Left lobe of liver (tissue), 2 donors: ENCODE results near the gene CSTB. TPM values are rescaled to one million over a fixed set of nuclear protein-coding genes. Genes with fewer than 3 reads are reported as not detected.

Experiments used
- ATAC-seq: fragments of 200-7000 bp; cut with Tn5 transposase; one replicate; pipeline ENCODE4 v1.9.1; 2020; ENCODE audit warnings: mild to moderate bottlenecking, moderate library complexity
- DNase-seq: peaks from one replicate; pipeline ENCODE4 v3.0.0-alpha.2; 2020; ENCODE audit warnings: low spot score
- total RNA-seq: library from RNA; stranded (reverse); gene quantifications from one replicate; pipeline ENCODE4 v1.2.1, GENCODE V29; 2021
- donor health status: DM: no; HTN: no; CAD: no; lungs with moderate emphysema.
- donor health status: DM: no; HTN: yes; CAD: no.

Gene CSTB
- total RNA-seq, 1 donor from 2014 or later, result 25.6 TPM

DNA sequence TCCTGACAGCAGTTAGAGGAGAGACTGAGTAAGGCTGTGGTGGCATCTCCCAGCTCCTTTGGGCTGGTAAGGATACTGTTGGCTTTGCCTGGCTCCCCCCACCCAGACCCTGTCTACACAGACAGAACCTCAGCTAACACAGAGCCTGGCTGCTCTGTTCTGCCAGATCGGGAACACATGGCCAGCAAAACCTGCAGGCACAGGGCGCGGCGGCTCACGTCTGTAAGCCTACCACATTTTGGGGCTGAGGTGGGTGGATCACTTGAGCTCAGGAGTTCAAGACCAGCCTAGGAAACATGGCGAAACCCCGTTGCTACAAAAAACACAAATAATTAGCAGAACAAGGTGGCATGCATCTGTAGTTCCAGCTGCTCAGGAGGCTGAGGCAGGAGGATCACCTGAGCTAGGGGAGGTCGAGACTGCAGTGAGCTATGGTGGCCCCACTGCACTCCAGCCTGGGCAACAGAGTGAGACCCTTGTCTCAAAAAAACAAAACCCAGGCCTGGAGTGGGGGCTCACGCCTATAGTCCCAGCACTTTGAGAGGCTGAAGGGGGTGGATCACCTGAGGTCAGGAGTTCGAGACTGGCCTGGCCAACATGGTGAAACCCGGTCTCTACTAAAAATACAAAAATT, 6.7 kb downstream of the CSTB start:
- ATAC-seq (no peak), DNase-seq (no peak)

DNA sequence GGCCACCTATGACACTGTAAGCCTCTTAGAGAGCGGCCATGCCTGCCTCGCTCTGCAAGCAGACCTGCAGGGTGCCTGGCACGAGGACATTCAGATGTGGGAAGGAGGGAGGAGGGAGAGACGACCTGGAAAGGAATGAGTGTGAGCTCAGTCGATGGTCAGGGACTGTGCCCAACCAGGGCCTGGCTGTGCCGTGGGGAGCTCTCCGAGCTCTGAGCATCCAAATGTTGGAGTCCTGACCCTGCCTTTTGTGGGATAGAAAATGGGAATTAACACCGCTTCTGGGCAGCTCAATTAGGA, 7.3 kb downstream of the CSTB start:
- no peak for DNase-seq
- ATAC-seq, result no peak

DNA sequence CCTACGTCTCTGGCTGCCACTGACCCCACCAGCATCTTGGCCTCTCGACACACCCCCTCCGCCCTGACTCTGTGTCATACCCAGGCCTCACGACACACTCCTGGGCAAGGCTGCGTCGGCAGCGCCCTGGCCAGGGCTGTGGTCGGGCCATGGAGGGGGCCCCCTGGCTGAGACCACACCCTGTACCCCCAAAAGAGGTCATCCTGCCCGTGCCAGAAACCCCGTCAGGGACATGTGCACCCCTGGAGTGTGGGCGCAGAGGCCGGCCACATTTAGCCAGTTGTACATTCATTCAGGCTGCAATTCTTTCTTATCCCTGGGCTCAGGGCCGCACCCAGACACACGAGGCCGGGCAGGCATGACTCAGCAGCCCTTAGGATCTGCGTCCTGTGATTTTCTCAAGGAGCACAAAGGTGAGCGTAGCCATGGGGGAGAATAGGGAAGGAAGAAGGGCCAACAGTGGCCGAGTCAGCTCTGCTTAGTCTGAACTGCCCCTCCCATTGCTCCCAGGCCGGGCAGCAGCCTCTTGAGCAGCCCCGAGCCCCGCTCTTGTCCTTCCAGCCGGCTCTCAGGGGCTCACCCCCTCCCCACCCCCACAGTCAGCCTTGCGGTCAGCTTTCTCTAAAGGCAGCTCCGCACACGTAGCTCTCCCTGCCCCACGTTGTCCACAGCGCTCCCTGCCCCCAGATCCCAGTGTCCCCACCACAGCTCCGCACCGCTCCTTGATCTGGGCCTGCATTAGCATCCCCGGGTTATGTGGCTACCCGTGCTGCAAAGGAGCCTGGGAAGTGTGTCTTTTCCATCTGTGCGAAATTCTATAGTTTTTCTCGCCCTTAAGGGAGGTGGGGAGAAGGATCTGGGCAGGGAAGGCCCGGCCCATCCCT, 7.9 kb downstream of the CSTB start:
- ATAC-seq (peak; percentile 13), DNase-seq (no peak)

DNA sequence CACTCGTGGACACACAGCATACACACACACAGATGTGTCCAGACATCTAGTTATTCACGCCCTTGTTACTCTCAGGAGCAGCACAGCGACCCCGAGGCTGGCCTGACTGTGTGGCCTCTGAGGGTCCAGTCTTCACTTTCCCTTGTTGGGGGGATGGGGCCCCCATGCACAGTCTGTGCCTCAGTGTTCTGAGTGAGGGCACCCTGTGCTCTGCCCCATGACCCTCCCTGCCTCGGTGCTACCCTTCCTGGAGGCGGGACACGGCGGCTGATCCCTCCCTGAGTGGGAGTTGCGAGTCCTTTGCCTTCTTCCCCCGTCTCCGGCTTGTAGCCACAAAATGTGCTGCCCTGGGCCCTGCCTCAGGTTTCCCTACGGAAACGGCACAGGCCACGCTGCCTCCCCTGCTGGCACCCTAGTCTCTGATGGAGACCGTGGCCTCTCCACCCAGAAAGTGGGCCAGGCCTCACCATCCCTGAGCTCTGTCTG, 8.6 kb downstream of the CSTB start:
- ATAC-seq (no peak), DNase-seq (no peak)

DNA sequence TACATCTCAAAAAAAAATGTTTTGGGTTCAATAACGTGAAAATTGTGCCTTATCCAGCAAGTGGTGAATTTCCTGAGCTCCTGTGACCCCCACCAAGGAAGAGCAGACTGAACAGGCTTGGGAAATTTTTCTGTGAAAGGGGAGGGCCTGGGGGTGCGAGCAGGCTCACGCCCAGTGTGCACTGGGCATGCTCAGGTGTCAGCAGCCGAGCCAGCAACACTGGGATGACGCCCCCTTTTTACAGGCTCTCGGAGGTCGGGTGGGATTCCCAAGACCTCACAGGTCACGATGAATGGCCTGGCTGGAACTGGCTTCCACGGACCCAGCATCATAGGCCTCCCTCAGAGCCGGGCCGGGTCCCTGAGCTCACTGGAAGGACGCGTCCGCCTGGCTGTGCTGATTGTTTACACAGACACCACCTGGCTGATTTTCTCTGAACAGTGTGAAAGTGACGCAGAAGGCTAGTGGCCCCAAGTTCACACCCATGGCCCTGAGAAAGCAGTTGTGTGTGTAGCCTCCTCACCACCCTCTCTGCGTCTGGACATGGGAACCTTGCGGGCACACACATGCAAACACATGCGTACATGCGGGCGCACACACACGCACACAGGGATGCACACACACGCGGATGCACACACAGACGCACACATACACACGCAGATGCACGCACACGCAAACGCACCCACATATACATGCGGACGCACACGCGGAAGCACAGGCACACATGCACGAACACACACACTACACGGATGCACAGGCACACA, 9.2 kb downstream of the CSTB start:
- ATAC-seq, result peak; percentile 63
- DNase-seq, result no peak

GRCh38 chr21:43764576-43765495, 11.3 kb downstream of the CSTB start:
- DNase-seq, result no peak

DNA sequence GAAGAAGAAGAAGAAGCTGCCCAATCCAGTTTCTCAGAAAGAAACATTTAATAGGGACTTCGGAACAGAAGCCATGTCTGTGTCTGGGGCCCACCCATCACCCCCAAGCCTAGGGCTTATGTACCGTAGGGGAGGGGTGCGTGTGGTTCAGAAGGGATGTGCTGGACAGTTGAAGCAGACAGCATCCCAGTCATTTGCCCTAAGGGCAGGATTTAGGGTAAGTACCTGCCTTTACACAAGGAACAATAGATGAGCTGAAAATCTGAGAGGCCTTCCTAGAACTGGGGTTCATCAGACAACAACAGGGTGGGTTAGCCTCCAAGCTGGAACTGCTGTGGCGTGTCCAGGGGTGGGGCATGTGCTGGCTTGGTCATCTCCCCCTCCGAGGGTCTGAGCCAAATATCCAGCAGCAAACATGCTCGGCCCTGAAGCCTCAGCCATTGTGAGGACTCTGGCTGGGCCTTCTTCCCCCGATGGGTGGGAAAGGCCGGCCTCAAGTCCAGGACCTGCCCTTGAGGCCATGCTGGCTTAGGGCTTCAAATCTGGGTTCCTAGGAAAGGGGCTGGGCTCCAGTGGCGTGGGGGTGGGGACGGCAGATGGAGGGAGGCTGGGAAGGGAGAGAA, 12.1 kb downstream of the CSTB start:
- ATAC-seq, result no peak
- DNase-seq, result no peak

More at GRCh38 chr21:43764576-43765495, 11.3 kb downstream of the CSTB start:
- peak; percentile 8 for ATAC-seq

DNA sequence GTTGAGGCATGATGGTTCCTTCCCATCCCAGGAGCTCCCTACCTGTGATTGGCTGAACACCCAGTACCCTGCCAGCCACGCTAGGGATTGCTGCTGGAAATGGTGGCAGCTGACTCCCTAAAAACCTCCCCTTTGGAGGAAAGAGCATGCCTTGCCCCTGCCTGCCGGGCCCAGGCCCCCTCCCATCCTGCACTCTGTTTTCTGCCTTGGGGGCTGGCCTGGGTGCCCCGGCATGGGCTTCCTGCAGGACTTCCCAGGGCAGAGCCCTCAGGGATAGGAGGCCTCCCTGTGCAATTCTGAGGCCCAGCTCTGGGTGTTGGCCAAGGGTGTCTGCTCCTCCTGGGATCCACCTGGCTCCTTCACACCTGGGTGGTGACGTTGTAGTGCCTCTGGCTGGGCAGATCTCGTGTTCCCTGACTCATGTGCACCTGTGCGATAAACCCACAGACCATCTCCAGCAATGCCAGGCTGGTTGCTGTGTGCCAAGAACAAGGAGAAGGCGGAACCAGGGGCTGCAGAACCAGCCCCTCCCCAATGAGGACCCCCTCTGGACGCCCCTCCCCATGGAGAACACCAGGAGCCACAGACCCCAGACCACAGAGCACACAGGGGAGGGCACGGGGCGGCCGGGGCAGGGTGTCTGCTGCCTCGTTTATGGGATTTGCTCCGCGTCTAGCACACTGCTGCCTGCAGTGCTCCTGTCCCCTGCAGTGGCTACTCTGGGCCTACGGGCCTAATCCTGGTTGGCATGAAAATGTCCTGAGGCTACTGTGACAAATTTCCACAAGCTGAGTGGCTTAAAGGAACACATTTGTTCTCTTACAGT, 13.6 kb downstream of the CSTB start:
- DNase-seq (no peak), ATAC-seq (no peak)

DNA sequence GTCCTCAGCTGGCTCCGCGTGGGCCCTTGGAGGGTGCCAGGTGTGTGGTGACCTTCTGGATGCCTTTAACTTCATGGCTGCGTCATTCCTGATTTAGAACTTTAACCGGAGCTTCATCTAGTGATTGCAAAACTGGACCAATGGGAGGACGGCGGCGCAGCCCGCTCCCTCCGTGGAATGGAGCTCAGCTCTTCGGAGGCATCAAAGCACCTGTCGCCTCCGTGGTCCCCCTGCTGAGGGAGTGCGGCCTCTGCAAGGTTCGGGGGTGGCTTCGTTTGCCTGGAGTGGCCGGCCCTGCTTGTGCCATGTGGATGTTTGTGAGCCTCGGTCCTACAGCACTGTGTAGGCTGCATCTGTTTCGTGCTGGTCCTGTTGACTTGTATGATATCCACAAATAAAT, 14.2 kb downstream of the CSTB start:
- ATAC-seq (no peak), DNase-seq (no peak)

GRCh38 chr21:43760391-43760958, 15.6 kb downstream of the CSTB start:
- no peak for DNase-seq
- ATAC-seq, result no peak

GRCh38 chr21:43759651-43760050, 16.5 kb downstream of the CSTB start:
- DNase-seq, result no peak
- ATAC-seq, result no peak

DNA sequence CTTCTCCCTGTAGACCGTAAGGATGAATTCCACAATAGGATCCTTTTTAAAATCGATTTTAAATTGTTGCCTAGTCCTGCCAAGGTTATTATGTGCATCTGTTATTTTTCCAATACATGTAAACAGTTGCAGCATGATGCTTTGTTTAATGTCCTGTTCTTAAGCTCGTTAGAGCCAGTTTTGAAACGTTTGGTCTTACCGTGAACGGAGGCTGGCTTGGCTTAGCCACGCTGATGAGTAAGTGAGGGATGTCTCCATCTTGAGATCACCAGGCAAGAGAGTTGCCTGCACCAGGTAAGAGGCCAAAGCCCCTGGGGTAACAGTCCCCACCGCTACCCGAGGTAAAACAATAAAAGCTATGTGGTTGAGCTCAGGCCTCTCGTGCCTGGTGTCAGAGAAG, 17.3 kb downstream of the CSTB start:
- ATAC-seq (no peak), DNase-seq (no peak)

GRCh38 chr21:43758111-43758641, 17.9 kb downstream of the CSTB start:
- peak; percentile 71 for ATAC-seq
- no peak for DNase-seq

DNA sequence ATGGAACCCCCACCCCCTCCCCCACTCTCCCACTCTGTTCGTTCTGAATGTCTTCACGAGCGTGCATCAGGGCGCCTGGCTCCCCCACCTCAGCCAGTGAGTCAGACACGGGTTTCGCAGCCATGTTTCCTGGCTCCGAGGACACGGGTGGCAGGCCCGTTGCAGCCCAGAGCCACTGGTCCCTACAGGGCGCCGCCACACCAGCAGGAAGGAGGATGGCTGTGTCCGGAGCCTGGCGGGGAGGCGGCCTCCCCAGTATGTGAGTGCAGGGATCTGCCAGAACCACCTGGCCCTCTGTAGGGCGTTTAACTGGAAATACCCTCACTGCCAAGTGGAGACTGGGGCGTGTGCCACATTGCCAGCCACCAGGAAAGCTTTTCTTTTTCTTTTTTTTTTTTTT, 18.5 kb downstream of the CSTB start:
- ATAC-seq (peak; percentile 47), DNase-seq (no peak)

DNA sequence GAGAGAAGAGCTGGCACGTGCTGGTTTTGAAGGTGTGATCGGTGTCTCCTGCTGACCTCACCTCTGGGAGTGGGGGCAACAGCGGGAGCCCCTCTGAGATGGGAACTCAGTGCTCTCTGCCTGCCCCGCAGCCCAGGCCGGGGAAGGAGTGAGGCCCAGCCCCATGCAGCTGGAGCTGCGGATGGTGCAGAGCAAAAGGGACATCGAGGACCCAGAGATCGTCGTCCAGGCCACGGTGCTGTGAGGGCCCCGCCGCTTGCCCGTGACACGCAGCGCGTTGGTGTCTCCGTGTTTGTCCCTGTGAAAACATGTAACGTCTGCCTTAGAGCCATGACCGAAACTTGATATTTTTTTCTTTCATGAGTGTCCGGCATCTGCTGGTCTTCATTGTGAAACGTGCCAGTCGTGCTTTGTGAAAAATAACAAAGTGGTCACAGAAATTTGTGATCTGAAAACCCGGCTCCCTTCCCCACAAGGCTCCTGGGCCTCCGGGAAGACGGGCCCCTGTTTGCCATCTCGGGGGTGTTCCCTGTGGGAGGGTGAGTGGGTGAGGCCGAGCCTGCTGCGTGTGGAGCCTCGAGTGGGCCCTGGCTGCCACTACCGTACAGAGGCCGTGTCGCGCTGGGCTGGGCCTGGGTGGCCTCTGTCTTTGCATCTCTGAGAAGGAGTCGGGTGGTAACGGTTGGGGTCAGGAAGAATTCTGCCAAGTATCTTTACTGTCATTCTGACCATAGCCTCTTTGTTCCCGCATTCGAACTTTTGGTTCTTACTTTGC, 20.1 kb downstream of the CSTB start:
- ATAC-seq (no peak), DNase-seq (no peak)

- peak; percentile 20 for ATAC-seq
- no peak for DNase-seq
Measured at GRCh38 chr21:43754948-43755781, 20.9 kb downstream of the CSTB start.

DNA sequence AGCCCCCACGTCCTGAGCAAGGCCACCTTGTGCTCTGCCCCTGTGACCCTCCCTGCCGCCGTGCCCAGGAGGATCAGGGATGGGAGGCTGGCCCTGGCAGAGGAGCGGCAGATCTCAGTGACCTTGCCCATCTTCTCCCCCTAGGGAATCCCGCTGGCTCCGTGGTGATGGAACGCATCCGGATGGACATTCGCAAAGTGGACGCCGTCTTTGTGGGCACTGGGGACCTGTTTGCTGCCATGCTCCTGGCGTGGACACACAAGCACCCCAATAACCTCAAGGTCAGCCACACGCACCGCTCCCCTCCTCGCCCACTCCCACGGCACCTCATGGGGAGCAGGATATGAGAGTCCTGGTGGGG, 22.7 kb downstream of the CSTB start:
- DNase-seq (no peak), ATAC-seq (no peak)
